Activated CD8-positive, alpha-beta memory T cell treated with anti-CD3 and anti-CD28 coated beads for 1 hour (primary cell): ENCODE data around the gene NARF.
"Not testable (repeated sequence)": the region's sequence is repeated elsewhere in the genome, so short reads cannot be mapped to it uniquely, and the experiment has no call there.

Source experiments
- DNase-seq, 2 donors: peaks; one replicate each; pipeline ENCODE4 v3.0.0-alpha.2; 2020; ENCODE audit warnings: low read depth in 1 of 2; ENCODE audit errors: extremely low read depth in 1 of 2

Gene NARF

DNA sequence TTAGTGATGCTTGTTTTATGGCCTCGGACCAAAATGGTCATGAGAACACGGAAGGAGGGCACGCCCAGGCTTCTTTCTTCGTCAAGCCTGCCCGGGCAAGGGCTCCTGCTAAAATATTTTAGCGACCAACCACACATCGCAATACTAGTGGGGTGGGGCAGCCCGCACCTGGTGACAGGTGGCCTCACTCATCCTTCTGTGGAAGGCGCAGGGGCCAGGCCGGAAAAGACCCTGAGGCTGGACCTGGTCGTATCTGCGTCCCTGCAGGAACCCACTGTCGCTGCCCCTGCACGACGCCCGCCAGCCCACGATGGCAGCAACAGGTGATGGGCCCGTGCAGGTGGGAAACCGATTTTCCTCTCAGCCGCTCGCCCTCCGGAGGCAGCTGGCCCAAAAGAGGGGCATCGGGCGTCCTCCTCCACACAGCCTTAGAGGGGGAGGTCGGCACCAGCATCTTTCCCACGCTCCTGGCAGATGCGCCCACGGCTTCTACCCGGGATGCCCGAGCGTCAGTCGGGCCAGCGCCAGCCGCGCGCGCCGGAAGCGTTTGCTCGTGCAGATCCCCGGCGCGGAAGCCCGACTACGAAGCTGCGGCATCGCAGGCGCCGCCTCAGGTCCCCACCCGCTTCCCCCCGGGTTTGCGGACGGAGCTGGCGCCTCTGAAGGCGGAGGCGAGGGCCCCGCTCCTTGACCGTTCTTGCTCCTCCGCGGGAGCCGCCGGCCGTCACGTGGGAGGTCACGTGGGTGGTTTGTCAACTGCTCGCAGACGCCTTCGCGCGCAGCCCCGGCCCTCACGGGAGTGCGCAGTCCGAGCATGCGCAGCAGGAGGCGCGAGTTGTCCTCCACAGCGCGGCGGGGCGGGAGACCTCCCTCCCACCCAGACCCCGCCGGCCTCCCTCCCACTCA is 38.2 kb downstream of the NARF start:
- DNase-seq, result peak; percentile 62 to 82

DNA sequence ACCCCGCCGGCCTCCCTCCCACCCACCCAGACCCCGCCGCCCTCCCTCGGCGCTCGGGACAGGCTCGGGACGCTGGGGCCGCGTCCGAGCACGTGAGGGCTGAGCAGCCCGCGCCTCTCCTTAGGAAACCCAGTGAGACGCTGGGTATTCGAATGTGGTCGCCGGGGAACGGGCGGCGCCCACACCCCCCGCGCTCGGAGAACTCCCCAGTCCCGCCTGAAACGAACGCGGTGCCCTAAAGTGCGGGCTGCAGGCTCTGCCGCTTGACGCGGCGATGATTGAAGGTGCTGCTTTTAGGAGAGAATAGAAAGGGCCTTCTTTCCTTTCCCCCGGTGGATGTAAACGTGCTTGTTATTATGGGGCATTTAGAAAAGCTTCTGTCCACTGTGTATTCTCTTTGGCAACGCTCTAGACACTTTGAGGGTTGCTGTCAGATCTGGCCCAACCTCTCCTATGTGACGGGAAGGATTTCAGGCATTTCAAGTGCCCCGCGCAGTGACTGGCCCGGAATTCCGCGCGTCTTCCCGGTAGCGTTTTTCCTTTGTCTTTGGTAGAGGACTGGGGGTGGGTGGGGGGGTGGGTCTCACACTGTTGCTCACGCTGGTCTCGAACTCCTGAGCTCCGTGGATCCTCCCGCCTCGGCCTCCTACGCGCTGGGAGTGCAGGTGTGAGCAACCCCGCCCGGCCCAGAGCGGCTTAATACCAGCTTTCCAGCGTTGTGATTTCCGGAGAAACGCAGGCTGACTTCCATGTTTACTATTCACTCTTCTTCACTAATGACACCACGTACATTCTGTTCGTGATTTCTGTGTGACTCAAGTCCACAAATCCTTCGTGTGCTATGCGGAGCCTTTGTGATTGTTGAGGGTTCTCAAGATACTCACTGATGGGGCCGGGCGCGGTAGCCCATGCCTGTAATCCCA is 39.2 kb downstream of the NARF start:
- DNase-seq, result peak in 1 of 2 donors; percentile 19

GRCh38 chr17:82502207-82502606 is 43.7 kb downstream of the NARF start:
- DNase-seq, result no peak

DNA sequence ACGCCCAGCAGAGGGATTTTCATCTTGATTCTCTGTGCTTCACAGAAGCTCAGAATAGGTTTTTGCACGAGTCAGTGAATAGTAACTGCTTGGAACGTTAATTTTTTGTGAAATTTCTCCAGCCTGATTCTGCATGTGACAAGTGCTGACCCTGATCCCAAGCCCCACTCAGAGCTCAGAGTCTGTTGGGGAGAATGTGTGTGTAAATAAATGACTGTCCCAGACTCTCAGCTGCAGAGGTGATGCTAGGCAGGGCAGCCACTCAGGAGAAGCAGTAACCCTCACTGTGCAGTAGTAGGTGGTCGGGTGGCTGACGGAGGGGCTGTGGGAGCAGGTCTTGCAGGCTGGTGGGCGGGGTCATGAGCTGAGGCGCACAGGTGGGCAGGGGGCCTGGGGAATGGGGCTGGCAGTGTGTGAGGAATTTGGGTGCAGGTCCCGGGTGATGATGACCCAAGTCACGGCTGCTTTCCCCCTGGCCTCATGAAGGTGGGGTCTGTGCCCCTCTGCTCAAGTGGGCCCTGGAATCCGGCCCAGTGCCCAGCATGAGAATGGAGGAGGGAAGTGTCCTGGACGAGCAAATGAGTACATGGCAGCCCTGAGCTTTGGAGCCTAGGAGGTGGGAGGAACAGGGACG is 44.7 kb downstream of the NARF start:
- no peak for DNase-seq

- DNase-seq, result no peak
These were observed 45.3 kb downstream of the NARF start for GRCh38 chr17:82503728-82504308.

DNA sequence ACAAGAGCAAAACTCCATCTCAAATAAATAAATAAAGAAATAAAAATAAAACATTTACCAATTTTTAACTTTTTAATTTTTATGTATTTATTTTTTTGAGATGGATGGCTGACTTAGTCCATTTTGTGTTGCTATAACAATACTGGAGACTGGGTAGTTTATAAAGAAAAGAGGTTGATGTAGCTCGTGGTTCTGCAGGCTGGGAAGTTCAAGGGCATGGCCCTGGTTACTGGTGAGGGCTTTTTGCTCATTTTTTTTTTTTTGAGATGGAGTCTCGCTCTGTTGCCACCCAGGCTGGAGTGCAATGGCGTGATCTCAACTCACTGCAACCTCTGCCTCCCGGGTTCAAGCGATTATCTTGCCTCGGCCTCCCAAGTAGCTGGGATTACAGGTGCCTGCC is 46.8 kb downstream of the NARF start:
- DNase-seq, result no peak

DNA sequence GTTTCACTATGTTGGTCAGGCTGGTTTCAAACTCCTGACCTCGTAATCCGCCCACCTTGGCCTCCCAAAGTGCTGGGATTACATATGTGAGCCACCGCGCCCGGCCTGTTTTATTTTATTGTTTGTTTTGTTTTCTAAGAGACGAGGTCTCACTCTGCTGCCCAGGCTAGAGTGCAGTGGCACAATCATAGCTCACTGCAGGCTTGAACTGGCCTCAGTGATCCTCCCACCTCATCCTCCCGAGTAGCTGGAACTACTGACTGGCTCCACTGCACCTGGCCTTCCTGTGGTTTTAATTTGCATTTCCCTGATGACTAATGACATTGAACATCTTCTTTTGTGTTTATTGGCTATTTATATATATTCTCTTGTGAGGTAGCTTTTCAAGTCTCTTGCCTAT is 47.9 kb downstream of the NARF start:
- DNase-seq, result not testable (repeated sequence)

- no peak for DNase-seq
These were observed 49.2 kb downstream of the NARF start for GRCh38 chr17:82507631-82508175.

- DNase-seq, result not testable (repeated sequence)
These were observed 53.1 kb downstream of the NARF start for GRCh38 chr17:82511642-82512041.

- DNase-seq, result not testable (repeated sequence)
These were observed 55.3 kb downstream of the NARF start for GRCh38 chr17:82513864-82514263.

DNA sequence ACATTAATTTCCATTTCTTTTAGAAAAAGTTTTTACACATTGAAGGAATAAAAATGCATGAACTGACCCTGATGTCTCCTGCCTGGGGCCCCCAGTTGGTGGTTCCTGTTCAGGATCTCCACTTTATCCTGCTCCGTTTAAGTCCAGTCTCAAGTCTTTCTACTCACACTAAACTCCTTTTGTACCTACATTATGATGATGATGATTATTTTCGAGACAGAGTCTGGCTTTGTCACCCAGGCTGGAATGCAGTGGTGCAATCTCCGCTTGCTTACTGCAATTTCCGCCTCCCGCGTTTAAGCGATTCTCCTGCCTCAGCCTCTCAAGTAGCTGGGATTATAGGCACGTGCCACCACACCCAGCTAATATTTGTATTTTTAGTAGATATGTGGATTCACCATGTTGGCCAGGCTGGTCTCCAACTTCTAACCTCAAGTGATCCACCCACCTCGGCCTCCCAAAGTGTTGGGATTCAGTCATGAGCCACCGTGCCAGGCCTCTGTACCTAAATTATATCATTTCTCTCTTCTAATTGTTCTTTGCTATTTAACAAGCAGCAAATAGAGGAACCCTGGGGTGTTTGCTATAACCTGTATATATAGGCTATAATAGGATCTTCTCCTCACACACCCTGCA is 58.8 kb downstream of the NARF start:
- no peak for DNase-seq

- DNase-seq, result peak; percentile 72 to 91
These were observed 60.6 kb downstream of the NARF start, which contains the start of gene FOXK2 for GRCh38 chr17:82518826-82519810. FOXK2 (plus strand) TSS chr17:82519732; CDS start chr17:82519889, 157 bp downstream.

GRCh38 chr17:82519971-82520903 is 61.7 kb downstream of the NARF start:
- DNase-seq, result no peak

- no peak for DNase-seq
These were observed 66.0 kb downstream of the NARF start for GRCh38 chr17:82524540-82524939.

DNA sequence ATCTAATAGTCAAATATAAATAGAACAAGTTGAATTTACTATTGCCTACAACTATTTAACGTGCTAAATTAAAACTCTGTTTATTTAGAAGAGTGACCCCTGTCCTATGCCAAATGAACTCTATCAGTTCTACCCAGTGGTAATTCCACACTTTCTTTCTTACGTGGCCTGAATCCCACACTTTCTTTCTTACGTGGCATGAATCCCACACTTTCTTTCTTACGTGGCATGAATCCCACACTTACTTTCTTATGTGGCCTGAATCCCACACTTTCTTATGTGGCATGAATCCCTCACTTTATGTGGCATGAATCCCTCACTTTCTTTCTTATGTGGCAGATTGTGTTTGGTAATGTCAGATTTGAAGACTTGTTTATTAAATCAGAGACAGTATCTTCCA is 67.2 kb downstream of the NARF start:
- no peak for DNase-seq

GRCh38 chr17:82527898-82528297 is 69.4 kb downstream of the NARF start:
- no peak for DNase-seq

DNA sequence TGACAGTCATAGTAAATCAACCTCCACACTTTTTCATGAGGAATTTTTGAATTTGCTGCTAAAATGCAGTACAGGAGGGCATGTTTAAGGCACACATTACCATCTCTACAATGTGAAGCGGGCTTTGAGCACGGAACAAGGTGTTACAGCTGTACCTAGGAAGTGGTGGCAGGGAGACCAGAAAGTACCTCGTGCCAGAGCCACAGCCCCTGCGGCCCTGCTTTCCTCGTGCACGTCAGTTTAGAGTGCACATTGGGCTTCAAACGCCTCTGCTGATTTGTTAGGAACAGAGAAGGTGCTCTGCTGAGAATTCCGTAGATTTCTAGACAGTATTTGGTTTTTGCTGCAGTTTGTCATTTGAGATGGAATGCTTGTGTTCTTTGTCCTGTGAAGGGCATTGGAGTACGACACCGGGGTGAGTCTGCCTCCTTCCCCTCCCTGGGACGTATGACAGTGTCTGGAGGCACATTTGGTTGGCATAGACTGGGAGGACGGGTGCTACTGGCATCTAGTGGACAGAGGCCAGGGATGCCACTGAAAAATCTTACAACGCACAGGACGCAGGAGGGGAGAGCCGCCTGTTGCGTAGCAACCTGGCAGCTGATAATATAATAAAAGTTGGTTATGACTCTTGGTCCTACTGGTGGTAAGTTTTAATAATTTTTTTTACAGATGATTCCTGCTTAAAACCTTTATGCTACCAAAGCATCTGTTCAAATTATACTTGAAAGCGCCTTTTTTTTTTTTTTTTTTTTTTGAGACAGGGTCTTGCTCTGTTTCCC is 70.1 kb downstream of the NARF start:
- DNase-seq, result no peak
